ENCODE results near the gene WSB1. TPM values are rescaled to one million over a fixed set of nuclear protein-coding genes. Genes with fewer than 3 reads are reported as not detected.

WSB1 gene
- total and polyA plus RNA-seq, 10 of the 15 experiments (the other 5 are each of a cell fraction or from before 2014, with no cell fraction given) = 26.6 to 458 (median 101) TPM

DNA sequence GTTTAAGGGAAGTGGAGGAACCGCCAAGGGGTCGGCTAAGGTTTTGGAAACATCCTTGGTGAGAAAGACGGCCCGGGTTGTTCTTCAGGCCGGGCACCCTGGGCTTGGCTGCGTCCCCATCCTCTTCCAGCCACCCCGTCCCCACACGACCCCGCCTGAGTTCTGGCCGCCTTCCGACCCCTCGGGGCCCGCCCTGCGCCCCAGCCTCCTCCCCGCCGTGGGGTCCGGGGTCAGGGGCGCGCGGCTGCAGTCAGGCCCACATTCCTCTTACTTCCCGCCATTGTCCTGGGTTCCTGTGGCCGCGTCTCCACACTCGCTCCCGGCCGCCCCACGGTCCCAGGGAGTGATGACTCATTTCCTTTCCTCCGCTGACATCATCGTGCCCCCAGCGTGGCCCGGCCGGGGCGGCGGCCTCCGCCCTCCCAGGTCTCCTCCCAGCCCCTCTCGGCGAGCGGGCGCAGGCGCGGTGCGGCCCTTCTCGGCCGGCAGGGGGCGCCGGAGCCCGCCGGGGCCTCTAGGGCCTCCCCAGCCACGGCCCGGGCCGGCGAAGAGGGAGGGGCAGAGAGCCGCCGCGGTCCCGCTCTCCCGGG is 59.6 kb downstream of the WSB1 start (continued):
- TF ChIP-seq POLR2AphosphoS5 (IDR thresholded peaks at IDR 0.05; ENCODE audit: low read length) (peak; percentile 61; the same call in 1 of the 2 replicates), EGR1 (IDR thresholded peaks at IDR 0.05; ENCODE audit: borderline replicate concordance in 1 of 2, low read depth in 2 of 2, low read length in 2 of 2) (no peak), GATAD2B (conservative IDR thresholded peaks at IDR 0.05; ENCODE audit: low read depth) (peak; percentile 87), ZNF24 (IDR thresholded peaks at IDR 0.05) (peak; percentile 60; the same call in 1 of the 2 replicates), EED (IDR thresholded peaks at IDR 0.05; ENCODE audit: low read depth) (peak; percentile 98), PKNOX1 (IDR thresholded peaks at IDR 0.05) (no peak), IRF4 (IDR thresholded peaks at IDR 0.05; ENCODE audit: low read depth, low read length) (peak; percentile 61; the same call in 1 of the 2 replicates), DPF2 (IDR thresholded peaks at IDR 0.05) (peak; percentile 98), ZNF687 (IDR thresholded peaks at IDR 0.05) (peak; percentile 61; the same call in 1 of the 2 replicates), GABPA (IDR thresholded peaks at IDR 0.05; ENCODE audit: low read depth) (no peak), SRF (IDR thresholded peaks at IDR 0.05; ENCODE audit: low read depth in 2 of 2, low read length in 2 of 2) (no peak), POU2F2 (IDR thresholded peaks at IDR 0.05; ENCODE audit: borderline replicate concordance, low read depth, low read length) (peak; percentile 21; the same call in 1 of the 3 replicates), KAT2A (conservative IDR thresholded peaks at IDR 0.05; ENCODE audit: control insufficient read depth, low read depth, low read length) (no peak), SPI1 (IDR thresholded peaks at IDR 0.05; ENCODE audit: borderline replicate concordance, insufficient read depth, low read depth, low read length) (peak; percentile 9; the same call in 1 of the 2 replicates), RAD51 (IDR thresholded peaks at IDR 0.05) (no peak), MEF2A (IDR thresholded peaks at IDR 0.05; ENCODE audit: insufficient read depth, low read depth, low read length) (no peak), HDGF (IDR thresholded peaks at IDR 0.05) (no peak), CTCF (IDR thresholded peaks at IDR 0.05 in 2 of 3, conservative IDR thresholded peaks at IDR 0.05 in 1 of 3; ENCODE audit: control insufficient read depth in 2 of 3, extremely low read depth in 1 of 3, insufficient read depth in 1 of 3, low read depth in 3 of 3, low read length in 3 of 3) (peak; percentile 63 to 93 (median 89); a peak in 4 of 6 replicates), FOXM1 (IDR thresholded peaks at IDR 0.05; ENCODE audit: low read depth, low read length) (no peak)
- TF ChIP-seq, protein P1, sequence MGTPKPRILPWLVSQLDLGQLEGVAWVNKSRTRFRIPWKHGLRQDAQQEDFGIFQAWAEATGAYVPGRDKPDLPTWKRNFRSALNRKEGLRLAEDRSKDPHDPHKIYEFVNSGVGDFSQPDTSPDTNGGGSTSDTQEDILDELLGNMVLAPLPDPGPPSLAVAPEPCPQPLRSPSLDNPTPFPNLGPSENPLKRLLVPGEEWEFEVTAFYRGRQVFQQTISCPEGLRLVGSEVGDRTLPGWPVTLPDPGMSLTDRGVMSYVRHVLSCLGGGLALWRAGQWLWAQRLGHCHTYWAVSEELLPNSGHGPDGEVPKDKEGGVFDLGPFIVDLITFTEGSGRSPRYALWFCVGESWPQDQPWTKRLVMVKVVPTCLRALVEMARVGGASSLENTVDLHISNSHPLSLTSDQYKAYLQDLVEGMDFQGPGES (IDR thresholded peaks at IDR 0.05) = no peak

All from GM12878 (cell line).